Measurements from ENCODE around the gene SLC7A9.
"Not testable (repeated sequence)": the region's sequence is repeated elsewhere in the genome, so short reads cannot be mapped to it uniquely, and the experiment has no call there.

The SLC7A9 gene

GRCh38 chr19:32787161-32787813 is 82.3 kb downstream of the SLC7A9 start:
- DNase-seq = not testable (repeated sequence)

GRCh38 chr19:32782089-32782488 is 87.5 kb downstream of the SLC7A9 start:
- DNase-seq = not testable (repeated sequence)

GRCh38 chr19:32781280-32781679 is 88.3 kb downstream of the SLC7A9 start:
- no peak for DNase-seq

Data from DMS53 (cell line).